Smooth muscle cell (in vitro differentiated cells): ENCODE data around the gene MEIS2. TPM values are rescaled to one million over a fixed set of nuclear protein-coding genes. Genes with fewer than 3 reads are reported as not detected.
"Not testable (repeated sequence)": the region's sequence is repeated elsewhere in the genome, so short reads cannot be mapped to it uniquely, and the experiment has no call there.

ENCODE experiments used
- DNase-seq: peaks from one replicate; lab custom pipeline; 2025; ENCODE audit not compliant: unreplicated experiment; lab: John Stamatoyannopoulos, UW
- H2AFZ ChIP-seq: fragments of 200-600 bp; sonication (generic); 2 replicates; pipeline ENCODE4 v1.6.0; 2016; ENCODE audit warnings: antibody characterized with exemption, low read depth, mild to moderate bottlenecking
- H3F3A ChIP-seq: fragments of 200-600 bp; sonication (generic); 2 replicates; pipeline ENCODE4 v1.6.0; 2017; ENCODE audit warnings: antibody characterized with exemption, low read depth
- H3K27ac ChIP-seq: fragments of 200-600 bp; sonication (generic); 2 replicates; pipeline ENCODE4 v1.5.1; 2016; ENCODE audit warnings: low read depth, mild to moderate bottlenecking
- H3K27me3 ChIP-seq: fragments of 200-600 bp; sonication (generic); 2 replicates; pipeline ENCODE4 v1.6.1; 2016; ENCODE audit warnings: low read depth, mild to moderate bottlenecking
- H3K36me3 ChIP-seq: fragments of 200-600 bp; sonication (generic); 2 replicates; pipeline ENCODE4 v1.5.1; 2016; ENCODE audit warnings: low read depth
- H3K4me1 ChIP-seq: fragments of 200-600 bp; sonication (generic); 2 replicates; pipeline ENCODE4 v1.5.1; 2016; ENCODE audit warnings: low read depth
- H3K4me2 ChIP-seq: fragments of 200-600 bp; sonication (generic); 2 replicates; pipeline ENCODE4 v1.6.0; 2016; ENCODE audit warnings: mild to moderate bottlenecking
- H3K4me3 ChIP-seq: fragments of 200-600 bp; sonication (generic); 2 replicates; pipeline ENCODE4 v1.5.1; 2016; ENCODE audit warnings: mild to moderate bottlenecking
- H3K79me2 ChIP-seq: fragments of 200-600 bp; sonication (generic); 2 replicates; pipeline ENCODE4 v1.6.0; 2016; ENCODE audit warnings: low read depth, mild to moderate bottlenecking
- H3K9ac ChIP-seq: fragments of 200-600 bp; sonication (generic); 2 replicates; pipeline ENCODE4 v1.6.0; 2016; ENCODE audit warnings: low read depth
- H3K9me3 ChIP-seq: fragments of 200-600 bp; sonication (generic); replicated peaks from 2 replicates; pipeline ENCODE4 v1.5.1; 2016; ENCODE audit warnings: low read depth
- H4K20me1 ChIP-seq: fragments of 200-600 bp; sonication (generic); 2 replicates; pipeline ENCODE4 v1.6.0; 2016; ENCODE audit warnings: low read depth
- WGBS: methylation state at CpG from one replicate; pipeline ENCODE4 v1.1.7; 2016; ENCODE audit warnings: low lambda C conversion rate; 5-methylcytosine and 5-hydroxymethylcytosine counted together
- polyA plus RNA-seq: library from polyadenylated mRNA; unstranded; fragments of >200 nt; fragmentation: Nextera tagmentation; extraction: Ambion mirVana; gene quantifications from 2 replicates; pipeline ENCODE4 v1.2.1, GENCODE V29; 2016
- total RNA-seq: library from RNA; depleted of rRNA; stranded (reverse); fragments of >200 nt; gene quantifications from 2 replicates; pipeline ENCODE4 v1.2.3, GENCODE V29; 2014
- TF ChIP-seq, protein P1 (sequence below): fragments of 200-600 bp; sonication (generic); IDR thresholded peaks from 2 replicates; pipeline ENCODE4 v1.5.1; 2017; ENCODE audit warnings: borderline replicate concordance, mild to moderate bottlenecking, antibody characterized with exemption; ENCODE audit not compliant: insufficient read depth, poor library complexity, severe bottlenecking

The MEIS2 gene
- total and polyA plus RNA-seq, 2 experiments from 2014 or later = 13.0 to 33.4 TPM

DNA sequence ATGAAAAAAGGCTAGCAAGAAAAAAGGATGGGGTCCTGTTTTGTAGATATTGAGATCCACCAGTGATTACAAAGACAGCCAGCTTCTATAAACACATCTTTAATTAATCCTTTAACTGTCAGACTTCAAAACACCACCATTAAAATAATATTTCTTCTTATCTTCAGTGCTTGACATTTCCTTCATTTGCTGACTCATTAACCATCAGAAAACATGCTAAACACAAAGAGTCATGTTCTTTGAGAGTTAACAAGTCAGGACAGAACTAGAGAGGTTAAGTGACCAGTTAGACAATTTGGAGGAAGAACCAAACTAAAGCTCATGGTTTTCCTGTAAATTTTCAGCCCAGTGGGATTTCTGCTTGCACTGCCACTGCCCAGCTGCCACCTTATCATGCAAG lies 111.4 kb downstream of the MEIS2 start:
- H3K4me2 ChIP-seq = peak overlapping the region; percentile 41
- DNase-seq = no peak
- H3K9ac ChIP-seq = no peak overlapping the region
- H3K36me3 ChIP-seq = peaks cover 10% of the 10 kb centered on the region
- peak overlapping the region; percentile 42 for H3K27ac ChIP-seq
- H3F3A ChIP-seq = peaks cover 4% of the 10 kb centered on the region
- H3K27me3 ChIP-seq = no peaks in the 10 kb centered on the region
- H3K79me2 ChIP-seq = peaks cover 2% of the 10 kb centered on the region
- no peak overlapping the region for H2AFZ ChIP-seq
- peaks cover 6% of the 10 kb centered on the region for H3K4me1 ChIP-seq
- H3K4me3 ChIP-seq = no peak overlapping the region
- TF ChIP-seq, protein P1, sequence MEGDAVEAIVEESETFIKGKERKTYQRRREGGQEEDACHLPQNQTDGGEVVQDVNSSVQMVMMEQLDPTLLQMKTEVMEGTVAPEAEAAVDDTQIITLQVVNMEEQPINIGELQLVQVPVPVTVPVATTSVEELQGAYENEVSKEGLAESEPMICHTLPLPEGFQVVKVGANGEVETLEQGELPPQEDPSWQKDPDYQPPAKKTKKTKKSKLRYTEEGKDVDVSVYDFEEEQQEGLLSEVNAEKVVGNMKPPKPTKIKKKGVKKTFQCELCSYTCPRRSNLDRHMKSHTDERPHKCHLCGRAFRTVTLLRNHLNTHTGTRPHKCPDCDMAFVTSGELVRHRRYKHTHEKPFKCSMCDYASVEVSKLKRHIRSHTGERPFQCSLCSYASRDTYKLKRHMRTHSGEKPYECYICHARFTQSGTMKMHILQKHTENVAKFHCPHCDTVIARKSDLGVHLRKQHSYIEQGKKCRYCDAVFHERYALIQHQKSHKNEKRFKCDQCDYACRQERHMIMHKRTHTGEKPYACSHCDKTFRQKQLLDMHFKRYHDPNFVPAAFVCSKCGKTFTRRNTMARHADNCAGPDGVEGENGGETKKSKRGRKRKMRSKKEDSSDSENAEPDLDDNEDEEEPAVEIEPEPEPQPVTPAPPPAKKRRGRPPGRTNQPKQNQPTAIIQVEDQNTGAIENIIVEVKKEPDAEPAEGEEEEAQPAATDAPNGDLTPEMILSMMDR = no peak
- H3K9me3 ChIP-seq = peaks cover 9% of the 10 kb centered on the region
- no peaks in the 10 kb centered on the region for H4K20me1 ChIP-seq

DNA sequence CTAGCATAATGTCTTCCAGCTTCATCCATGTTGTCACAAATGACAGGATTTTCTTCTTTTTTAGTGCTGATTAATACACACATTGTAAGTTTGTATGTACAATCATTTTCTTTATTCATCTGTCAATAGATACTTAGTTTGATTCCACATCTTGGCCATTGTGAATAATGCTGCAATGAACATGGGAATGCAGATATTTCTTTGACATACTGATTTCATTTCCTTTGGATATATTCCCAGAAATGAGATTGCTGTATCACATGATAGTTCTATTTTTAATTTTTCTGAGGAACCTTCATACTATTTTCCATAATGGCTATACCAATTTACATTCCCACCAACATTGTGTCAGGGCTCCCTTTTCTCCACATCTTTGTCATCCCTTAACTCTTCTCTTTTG lies 117.9 kb downstream of the MEIS2 start:
- Histone ChIP-seq H3K27me3 (no peaks in the 10 kb centered on the region), H3K79me2 (no peaks in the 10 kb centered on the region), H3K9ac (no peak overlapping the region), H3K4me1 (no peaks in the 10 kb centered on the region), H3K36me3 (peaks cover 14% of the 10 kb centered on the region), H3K4me2 (no peak overlapping the region), H2AFZ (no peak overlapping the region), H3K27ac (no peak overlapping the region), H3K9me3 (peaks cover 12% of the 10 kb centered on the region), H4K20me1 (no peaks in the 10 kb centered on the region), H3K4me3 (no peak overlapping the region), H3F3A (no peaks in the 10 kb centered on the region)
- TF ChIP-seq, protein P1 = no peak
- DNase-seq = no peak

DNA sequence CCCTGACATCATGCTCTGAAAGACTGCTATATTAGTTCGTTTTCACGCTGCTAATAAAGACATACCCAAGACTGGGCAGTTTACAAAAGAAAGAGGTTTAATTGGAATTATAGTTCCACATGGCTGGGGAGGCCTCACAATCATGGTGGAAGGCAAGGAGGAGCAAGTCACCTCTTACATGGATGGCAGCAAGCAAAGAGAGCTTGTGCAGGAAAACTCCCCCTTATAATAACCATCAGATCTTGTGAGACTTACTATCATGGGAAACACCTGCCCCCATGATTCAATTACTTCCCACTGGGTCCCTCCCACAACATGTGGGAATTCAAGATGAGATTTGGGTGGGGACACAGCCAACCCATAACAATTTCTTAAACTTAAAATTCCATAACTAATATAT lies 120.1 kb downstream of the MEIS2 start:
- not testable (repeated sequence) for H4K20me1 ChIP-seq, H3K4me2 ChIP-seq, H3K27me3 ChIP-seq, H3K79me2 ChIP-seq, H3K4me1 ChIP-seq, H2AFZ ChIP-seq, H3K27ac ChIP-seq, H3F3A ChIP-seq, H3K9ac ChIP-seq, H3K4me3 ChIP-seq, DNase-seq
- WGBS = 100% methylated on average over 2 of the region's 2 CpGs
- Histone ChIP-seq H3K9me3 (peaks cover 12% of the 10 kb centered on the region), H3K36me3 (peaks cover 14% of the 10 kb centered on the region)

DNA sequence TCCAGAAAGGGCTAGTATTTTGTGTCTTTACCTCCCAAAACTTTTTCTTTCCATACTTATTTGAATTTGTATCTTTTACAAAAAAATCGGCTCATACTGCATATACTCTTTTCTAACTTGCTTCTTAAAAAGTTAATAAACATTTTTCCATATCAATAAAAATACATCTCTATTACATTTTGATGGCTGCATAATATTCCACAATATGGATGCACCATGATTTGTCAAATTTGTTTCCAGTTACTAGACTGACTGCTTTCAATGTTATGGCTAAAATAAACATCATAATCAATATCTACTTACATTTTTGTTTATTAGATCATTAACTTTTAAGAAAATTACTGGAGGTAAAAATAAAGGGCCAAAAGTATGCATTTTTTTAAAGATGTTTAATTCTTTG lies 121.7 kb downstream of the MEIS2 start:
- Histone ChIP-seq H3K4me1 (no peaks in the 10 kb centered on the region), H3K27ac (no peak overlapping the region), H3K4me3 (no peak overlapping the region), H3K9me3 (peaks cover under 1% of the 10 kb centered on the region), H3K36me3 (peaks cover under 1% of the 10 kb centered on the region), H2AFZ (no peak overlapping the region), H3K9ac (no peak overlapping the region), H3F3A (no peaks in the 10 kb centered on the region), H3K79me2 (no peaks in the 10 kb centered on the region), H4K20me1 (no peaks in the 10 kb centered on the region), H3K27me3 (no peaks in the 10 kb centered on the region), H3K4me2 (no peak overlapping the region)
- WGBS = 71% methylated on average over 1 of the region's 1 CpG
- no peak for DNase-seq
- TF ChIP-seq, protein P1 = no peak
